Loucy (cell line): ENCODE data around the gene C20orf173.

ENCODE experiments used
- EZH2phosphoT487 ChIP-seq: fragments of 200-600 bp; IDR thresholded peaks from 2 replicates; pipeline ENCODE4 v1.6.1; 2018; ENCODE audit warnings: antibody characterized with exemption, mild to moderate bottlenecking, moderate library complexity, borderline replicate concordance
- TF ChIP-seq, protein P1 (sequence below): fragments of 200-600 bp; sonication (generic); conservative IDR thresholded peaks from 2 replicates; pipeline ENCODE4 v1.5.1; 2014; ENCODE audit warnings: mild to moderate bottlenecking, antibody characterized with exemption, low read length

DNA sequence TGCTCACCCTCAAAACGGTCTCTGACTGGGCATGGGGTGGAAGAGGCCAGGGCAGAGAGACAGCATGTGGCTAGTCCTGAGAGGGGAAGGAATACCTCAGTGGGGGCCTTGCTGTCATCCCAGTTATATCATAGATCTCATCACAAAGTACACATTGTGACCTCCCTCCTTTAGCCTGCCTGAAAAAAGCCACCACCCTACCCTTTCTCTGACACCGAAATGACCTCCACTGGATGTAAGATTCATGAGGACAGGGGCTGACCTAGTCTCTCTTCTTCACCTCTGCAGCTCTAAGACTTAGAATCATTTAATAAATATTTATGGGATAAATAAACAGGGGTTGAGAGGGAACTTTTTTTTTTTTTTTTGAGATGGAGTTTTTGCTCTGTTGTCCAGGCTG lies at the start of gene C20orf173:
- TF ChIP-seq, protein P1, sequence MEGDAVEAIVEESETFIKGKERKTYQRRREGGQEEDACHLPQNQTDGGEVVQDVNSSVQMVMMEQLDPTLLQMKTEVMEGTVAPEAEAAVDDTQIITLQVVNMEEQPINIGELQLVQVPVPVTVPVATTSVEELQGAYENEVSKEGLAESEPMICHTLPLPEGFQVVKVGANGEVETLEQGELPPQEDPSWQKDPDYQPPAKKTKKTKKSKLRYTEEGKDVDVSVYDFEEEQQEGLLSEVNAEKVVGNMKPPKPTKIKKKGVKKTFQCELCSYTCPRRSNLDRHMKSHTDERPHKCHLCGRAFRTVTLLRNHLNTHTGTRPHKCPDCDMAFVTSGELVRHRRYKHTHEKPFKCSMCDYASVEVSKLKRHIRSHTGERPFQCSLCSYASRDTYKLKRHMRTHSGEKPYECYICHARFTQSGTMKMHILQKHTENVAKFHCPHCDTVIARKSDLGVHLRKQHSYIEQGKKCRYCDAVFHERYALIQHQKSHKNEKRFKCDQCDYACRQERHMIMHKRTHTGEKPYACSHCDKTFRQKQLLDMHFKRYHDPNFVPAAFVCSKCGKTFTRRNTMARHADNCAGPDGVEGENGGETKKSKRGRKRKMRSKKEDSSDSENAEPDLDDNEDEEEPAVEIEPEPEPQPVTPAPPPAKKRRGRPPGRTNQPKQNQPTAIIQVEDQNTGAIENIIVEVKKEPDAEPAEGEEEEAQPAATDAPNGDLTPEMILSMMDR = no peak
- TF ChIP-seq EZH2phosphoT487 = no peak
